SH-SY5Y (cell line): ENCODE results near the gene FUT7.

Experiments used
- GATA2 ChIP-seq: IDR thresholded peaks from 2 replicates; pipeline ENCODE4 v1.6.1; 2011; ENCODE audit warnings: mild to moderate bottlenecking, low read depth, low read length
- GATA3 ChIP-seq: IDR thresholded peaks from 2 replicates; pipeline ENCODE4 v1.6.1; 2011; ENCODE audit warnings: low read depth, mild to moderate bottlenecking, low read length, moderate library complexity

- TF ChIP-seq GATA2 (no peak), GATA3 (no peak)
Measured at GRCh38 chr9:137055385-137056364, 23.8 kb upstream of the FUT7 start.
